B cell (primary cell): ENCODE data around the gene CYB5R3. TPM values are rescaled to one million over a fixed set of nuclear protein-coding genes. Genes with fewer than 3 reads are reported as not detected.

Experiments
- ATAC-seq: fragments of 200-7000 bp; cut with Tn5 transposase; one replicate; pipeline ENCODE4 v1.10.0; 2021; ENCODE audit warnings: low read depth, mild to moderate bottlenecking, moderate number of reproducible peaks, moderate library complexity
- CTCF ChIA-PET: fragments of 350-600 bp; sonication (Branson Sonifier 250); formaldehyde crosslinking; loops from one replicate; lab custom pipeline; 2021; ENCODE audit warnings: antibody characterized with exemption, inconsistent platforms; lab: Charles Lee
- POLR2A ChIA-PET: fragments of 350-600 bp; sonication (Branson Sonifier 250); formaldehyde crosslinking; loops from one replicate; lab custom pipeline; 2021; ENCODE audit warnings: antibody characterized with exemption; lab: Charles Lee
- DNase-seq: peaks from one replicate; pipeline ENCODE4 v3.0.0; 2013
- H2AFZ ChIP-seq: 2 replicates; pipeline ENCODE4 v1.6.1; 2012; ENCODE audit warnings: mild to moderate bottlenecking, low read depth, low read length; ENCODE audit not compliant: insufficient read depth, poor library complexity, severe bottlenecking
- H3K27ac ChIP-seq, 2 donors: 1 replicate in 1 of 2; 2 replicates in 1 of 2; pipeline ENCODE4 v1.5.1; 2012 to 2013; ENCODE audit warnings: low read length in 2 of 2, mild to moderate bottlenecking in 2 of 2, moderate library complexity in 1 of 2
- H3K27me3 ChIP-seq, 4 experiments: fragments of 200-600 bp in 1 of 4; sonication (generic) in 1 of 4; replicated peaks in 1 of 4; 1 replicate in 2 of 4; 2 replicates in 2 of 4; pipeline versions ENCODE4 v1.6.1 to v1.7.0; 2013 to 2016; ENCODE audit warnings: low read length in 3 of 4, mild to moderate bottlenecking in 2 of 4, mixed read lengths in 1 of 4, moderate library complexity in 1 of 4; ENCODE audit not compliant: insufficient read depth in 4 of 4, control insufficient read depth in 3 of 4; ENCODE audit errors: control extremely low read depth in 1 of 4
- H3K36me3 ChIP-seq, 2 experiments: replicated peaks in 1 of 2; 1 replicate in 1 of 2; 2 replicates in 1 of 2; pipeline versions ENCODE4 v1.6.1 to v1.7.1; 2013; ENCODE audit warnings: low read length in 1 of 2; ENCODE audit not compliant: insufficient read depth in 2 of 2, control insufficient read depth in 1 of 2; ENCODE audit errors: control extremely low read depth in 1 of 2, extremely low read depth in 1 of 2
- H3K4me1 ChIP-seq, 2 donors: fragments of 200-600 bp in 1 of 2; sonication (generic) in 1 of 2; 1 replicate in 1 of 2; 2 replicates in 1 of 2; pipeline versions ENCODE4 v1.5.1 to v1.6.1; 2013 to 2017; ENCODE audit warnings: low read length in 2 of 2; ENCODE audit not compliant: control insufficient read depth in 2 of 2, insufficient read depth in 2 of 2
- H3K4me2 ChIP-seq: replicated peaks from 2 replicates; pipeline ENCODE3; 2012; ENCODE audit warnings: mild to moderate bottlenecking, low read depth, low read length; ENCODE audit not compliant: poor library complexity, severe bottlenecking
- H3K4me3 ChIP-seq, 5 experiments: fragments of 200-600 bp in 1 of 5; sonication (generic) in 1 of 5; 1 replicate in 3 of 5; 2 replicates in 2 of 5; pipeline versions ENCODE4 v1.5.1 to v1.7.0; 2011 to 2016; ENCODE audit warnings: low read length in 4 of 5, mild to moderate bottlenecking in 4 of 5, low read depth in 2 of 5, control low read depth in 1 of 5, moderate library complexity in 1 of 5; ENCODE audit not compliant: insufficient read depth in 1 of 5; ENCODE audit errors: control extremely low read depth in 1 of 5, extremely low read depth in 1 of 5
- H3K79me2 ChIP-seq: fragments of 200-600 bp; sonication (generic); one replicate; pipeline ENCODE4 v1.6.0; 2016; ENCODE audit warnings: low read length; ENCODE audit not compliant: control insufficient read depth, insufficient read depth
- H3K9ac ChIP-seq: fragments of 200-600 bp; sonication (generic); 2 replicates; pipeline ENCODE4 v1.6.1; 2017; ENCODE audit warnings: mild to moderate bottlenecking, low read length, moderate library complexity
- H3K9me3 ChIP-seq, 3 donors: one replicate each; pipeline versions ENCODE4 v1.6.1 to v1.7.1; 2013; ENCODE audit warnings: low read length in 2 of 3; ENCODE audit not compliant: control insufficient read depth in 2 of 3, insufficient read depth in 1 of 3; ENCODE audit errors: control extremely low read depth in 1 of 3
- H4K20me1 ChIP-seq: 2 replicates; pipeline ENCODE4 v1.6.0; 2012; ENCODE audit warnings: mild to moderate bottlenecking, low read length; ENCODE audit not compliant: insufficient read depth, control insufficient read depth, poor library complexity, severe bottlenecking
- H3K27ac Mint-ChIP-seq: one replicate; pipeline ENCODE4 v1.8.0; 2021; ENCODE audit warnings: mixed read lengths
- H3K27me3 Mint-ChIP-seq: one replicate; pipeline ENCODE4 v1.8.0; 2021; ENCODE audit warnings: mixed read lengths
- H3K4me1 Mint-ChIP-seq: one replicate; pipeline ENCODE4 v1.8.0; 2021; ENCODE audit warnings: mixed read lengths
- H3K4me3 Mint-ChIP-seq: one replicate; pipeline ENCODE4 v1.8.0; 2021; ENCODE audit warnings: mixed read lengths
- H3K9me3 Mint-ChIP-seq: one replicate; pipeline ENCODE4 v1.8.0; 2022; ENCODE audit warnings: mixed read lengths; ENCODE audit not compliant: insufficient read depth
- EZH2 ChIP-seq: IDR thresholded peaks from 2 replicates; pipeline ENCODE4 v1.6.1; 2012; ENCODE audit warnings: borderline replicate concordance, low read depth, mild to moderate bottlenecking, moderate library complexity, low read length; ENCODE audit not compliant: insufficient read depth, poor library complexity, severe bottlenecking
- WGBS: methylation state at CpG from one replicate; pipeline ENCODE4 v1.1.5; 2013; ENCODE audit warnings: missing lambda C conversion rate; ENCODE audit not compliant: insufficient coverage; 5-methylcytosine and 5-hydroxymethylcytosine counted together
- intact Hi-C: fragments of 100-400 bp; cut with micrococcal nuclease; formaldehyde crosslinking; loops from one replicate; pipeline ENCODE4 v1.10.0; 2022
- polyA plus RNA-seq: library from polyadenylated mRNA; depleted of rRNA; stranded (reverse); fragments of >200 nt; gene quantifications from 2 replicates; pipeline ENCODE4 v1.2.3, GENCODE V29; 2012
- total RNA-seq, 2 donors: library from RNA; stranded (reverse); fragments of 120-200 nt in 1 of 2; gene quantifications; 1 replicate in 1 of 2; 2 replicates in 1 of 2; pipeline versions ENCODE4 v1.2.3 to v1.2.4, GENCODE V29; 2013 to 2022
- TF ChIP-seq, protein P1 (sequence below): fragments of 200-600 bp; IDR thresholded peaks from one replicate; pipeline ENCODE4 v1.8.0; 2022; ENCODE audit warnings: antibody characterized with exemption, mild to moderate bottlenecking

Gene CYB5R3
- total and polyA plus RNA-seq, 2 donors (not counting 1 experiment from before 2014, with no cell fraction given): 60.8 to 79.2 TPM

DNA sequence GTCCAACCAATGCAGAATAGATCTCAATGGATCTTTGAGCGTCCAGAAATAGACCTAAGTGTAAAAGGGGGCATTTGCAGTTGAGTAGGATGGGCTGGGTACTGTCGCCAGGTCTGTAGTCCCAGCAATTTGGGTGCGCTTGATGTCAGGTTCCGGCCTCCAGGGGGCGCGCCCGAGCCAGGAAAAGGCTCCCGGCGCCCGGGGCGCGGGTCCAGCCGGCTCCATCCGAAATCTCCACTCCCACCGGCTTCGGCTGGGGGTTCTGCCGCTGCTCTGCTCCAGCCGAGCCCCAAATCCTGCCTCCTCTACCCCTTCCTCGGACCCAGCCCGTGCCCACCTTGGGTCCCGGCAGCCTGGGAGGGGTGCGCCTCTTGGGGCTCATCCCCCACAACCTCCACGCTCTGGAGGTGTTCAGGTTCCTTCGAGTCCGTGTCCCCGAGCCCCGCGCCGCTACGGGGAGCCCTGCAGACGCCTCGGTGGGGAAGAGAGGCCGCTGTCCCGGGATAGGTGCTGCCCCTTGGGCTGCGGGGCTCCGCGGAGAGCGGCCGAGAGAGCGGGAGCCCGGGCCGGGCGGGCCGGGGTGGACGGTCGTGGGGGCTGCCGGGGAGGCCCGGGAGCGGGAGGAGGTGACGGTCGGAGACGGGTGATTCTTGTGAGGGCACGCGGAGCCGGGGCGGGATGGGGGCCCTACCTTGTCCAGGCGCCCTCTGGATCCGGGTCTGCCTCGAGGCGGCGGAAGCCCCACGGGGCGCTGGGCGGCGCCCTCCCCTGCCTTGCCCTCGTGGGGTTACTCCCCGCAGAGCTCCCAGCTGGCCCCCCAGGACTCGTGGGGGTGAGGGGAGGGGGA is 13.0 kb upstream of the CYB5R3 start:
- Histone ChIP-seq H3K9me3 (no peaks in the 10 kb centered on the region), H3K4me1 (peaks cover 20 to 45% of the 10 kb centered on the region in 2 donors), H3K36me3 (no peaks in the 10 kb centered on the region), H3K27ac (peak overlapping the region; percentile 16 to 28), H3K27me3 (no peaks in the 10 kb centered on the region), H4K20me1 (no peaks in the 10 kb centered on the region), H3K4me3 (peak overlapping the region; percentile 38 to 70 (median 70)), H2AFZ (peak overlapping the region; percentile 96), H3K4me2 (peak overlapping the region; percentile 97), H3K79me2 (no peaks in the 10 kb centered on the region), H3K9ac (peak overlapping the region; percentile 65)
- no peaks in the 10 kb centered on the region for H3K9me3 Mint-ChIP-seq
- ATAC-seq (peak; percentile 60), DNase-seq (peak; percentile 86)
- intact Hi-C loops: loop anchor here (1.0 to 10.0 kb wide), 6 partner anchors 13 to 273 kb away; partner anchors contain the start of gene CYB5R3
- TF ChIP-seq, protein P1, sequence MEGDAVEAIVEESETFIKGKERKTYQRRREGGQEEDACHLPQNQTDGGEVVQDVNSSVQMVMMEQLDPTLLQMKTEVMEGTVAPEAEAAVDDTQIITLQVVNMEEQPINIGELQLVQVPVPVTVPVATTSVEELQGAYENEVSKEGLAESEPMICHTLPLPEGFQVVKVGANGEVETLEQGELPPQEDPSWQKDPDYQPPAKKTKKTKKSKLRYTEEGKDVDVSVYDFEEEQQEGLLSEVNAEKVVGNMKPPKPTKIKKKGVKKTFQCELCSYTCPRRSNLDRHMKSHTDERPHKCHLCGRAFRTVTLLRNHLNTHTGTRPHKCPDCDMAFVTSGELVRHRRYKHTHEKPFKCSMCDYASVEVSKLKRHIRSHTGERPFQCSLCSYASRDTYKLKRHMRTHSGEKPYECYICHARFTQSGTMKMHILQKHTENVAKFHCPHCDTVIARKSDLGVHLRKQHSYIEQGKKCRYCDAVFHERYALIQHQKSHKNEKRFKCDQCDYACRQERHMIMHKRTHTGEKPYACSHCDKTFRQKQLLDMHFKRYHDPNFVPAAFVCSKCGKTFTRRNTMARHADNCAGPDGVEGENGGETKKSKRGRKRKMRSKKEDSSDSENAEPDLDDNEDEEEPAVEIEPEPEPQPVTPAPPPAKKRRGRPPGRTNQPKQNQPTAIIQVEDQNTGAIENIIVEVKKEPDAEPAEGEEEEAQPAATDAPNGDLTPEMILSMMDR: peak; percentile 88
- TF ChIP-seq EZH2: no peak
- CTCF ChIA-PET: interaction anchor here (0.7 to 3.6 kb wide), 9 partner anchors 8 to 312 kb away, joined by 3 to 26 read pairs (median 3); no protein-coding TSS in a partner anchor
- 3% methylated on average over 68 of the region's 68 CpGs for WGBS
- peak overlapping the region; percentile 50 for H3K27ac Mint-ChIP-seq
- peaks cover 27% of the 10 kb centered on the region for H3K4me1 Mint-ChIP-seq
- peak overlapping the region; percentile 83 for H3K4me3 Mint-ChIP-seq
- POLR2A ChIA-PET: no interaction called here
- no peaks in the 10 kb centered on the region for H3K27me3 Mint-ChIP-seq
